Fibroblast of lung (primary cell): ENCODE data around the gene SEPTIN8. TPM values are rescaled to one million over a fixed set of nuclear protein-coding genes. Genes with fewer than 3 reads are reported as not detected.

Source experiments
- DNase-seq, 2 donors: peaks; one replicate each; pipeline versions ENCODE4 v3.0.0 to v3.0.0-alpha.2; 2010; ENCODE audit warnings: low read depth in 2 of 2
- H2AFZ ChIP-seq: 2 replicates; pipeline ENCODE4 v1.5.1; 2012; ENCODE audit warnings: low read length, control low read depth, inconsistent platforms
- H3K27ac ChIP-seq: 2 replicates; pipeline ENCODE4 v1.5.1; 2011; ENCODE audit warnings: low read length, control low read depth; ENCODE audit not compliant: insufficient read depth
- H3K27me3 ChIP-seq: 2 replicates; pipeline ENCODE4 v1.5.1; 2011; ENCODE audit warnings: mild to moderate bottlenecking, low read length; ENCODE audit not compliant: control insufficient read depth, insufficient read depth
- H3K36me3 ChIP-seq: 2 replicates; pipeline ENCODE4 v1.5.1; 2011; ENCODE audit warnings: low read length; ENCODE audit not compliant: control insufficient read depth, insufficient read depth
- H3K4me1 ChIP-seq: 2 replicates; pipeline ENCODE4 v1.5.1; 2011; ENCODE audit warnings: low read length; ENCODE audit not compliant: control insufficient read depth, insufficient read depth; ENCODE audit errors: extremely low read depth
- H3K4me2 ChIP-seq: 2 replicates; pipeline ENCODE4 v1.5.1; 2011; ENCODE audit warnings: low read length, control low read depth; ENCODE audit not compliant: insufficient read depth; ENCODE audit errors: extremely low read depth
- H3K4me3 ChIP-seq, 4 experiments: fragments of 200-600 bp in 1 of 4; sonication (generic) in 1 of 4; replicated peaks in 1 of 4; 2 replicates each; pipeline ENCODE4 v1.5.1; 2011 to 2016; ENCODE audit warnings: low read length in 4 of 4, low read depth in 3 of 4, mild to moderate bottlenecking in 3 of 4, control low read depth in 2 of 4, inconsistent platforms in 1 of 4, mixed read lengths in 1 of 4; ENCODE audit not compliant: insufficient read depth in 1 of 4; ENCODE audit errors: control extremely low read depth in 1 of 4
- H3K79me2 ChIP-seq: 2 replicates; pipeline ENCODE4 v1.5.1; 2012; ENCODE audit warnings: mild to moderate bottlenecking, low read length, inconsistent platforms; ENCODE audit not compliant: control insufficient read depth, insufficient read depth
- H3K9ac ChIP-seq: 2 replicates; pipeline ENCODE4 v1.5.1; 2011; ENCODE audit warnings: mild to moderate bottlenecking, low read length, control low read depth; ENCODE audit not compliant: insufficient read depth
- H3K9me3 ChIP-seq: 2 replicates; pipeline ENCODE4 v1.5.1; 2012; ENCODE audit warnings: low read depth, low read length; ENCODE audit not compliant: control insufficient read depth, insufficient read depth
- H4K20me1 ChIP-seq: 2 replicates; pipeline ENCODE4 v1.5.1; 2011; ENCODE audit warnings: low read length; ENCODE audit not compliant: control insufficient read depth, insufficient read depth; ENCODE audit errors: extremely low read depth
- CTCF ChIP-seq, 2 donors: IDR thresholded peaks in 1 of 2; conservative IDR thresholded peaks in 1 of 2; 1 replicate in 1 of 2; 2 replicates in 1 of 2; pipeline ENCODE4 v1.5.1; 2011 to 2012; ENCODE audit warnings: low read length in 2 of 2, control low read depth in 1 of 2, inconsistent platforms in 1 of 2, low read depth in 1 of 2, mild to moderate bottlenecking in 1 of 2
- EZH2 ChIP-seq: IDR thresholded peaks from 2 replicates; pipeline ENCODE4 v1.5.1; 2012; ENCODE audit warnings: low read length, control low read depth, mild to moderate bottlenecking; ENCODE audit errors: missing control alignments
- polyA plus RNA-seq, 2 donors: library from polyadenylated mRNA; depleted of rRNA in 1 of 2; stranded (reverse) in 1 of 2; unstranded in 1 of 2; fragments of >200 nt; gene quantifications; 2 replicates each; pipeline ENCODE4 v1.2.1, GENCODE V29; 2011 to 2012; ENCODE audit warnings: missing spikeins in 1 of 2
- total RNA-seq: library from RNA; depleted of rRNA; stranded (reverse); fragments of >200 nt; gene quantifications from 2 replicates; pipeline ENCODE4 v1.2.1, GENCODE V29; 2014

SEPTIN8 gene
- total and polyA plus RNA-seq, 2 donors (not counting 1 experiment from before 2014, with no cell fraction given) = 62.1 to 64.2 TPM

GRCh38 chr5:132765311-132766019 is 11.6 kb downstream of the SEPTIN8 start:
- Histone ChIP-seq H3K27me3 (no peaks in the 10 kb centered on the region), H2AFZ (no peak overlapping the region), H3K27ac (no peak overlapping the region), H3K9me3 (no peaks in the 10 kb centered on the region), H3K36me3 (peaks cover 18% of the 10 kb centered on the region), H4K20me1 (no peaks in the 10 kb centered on the region), H3K4me2 (no peak overlapping the region), H3K4me3 (no peak overlapping the region), H3K79me2 (peaks cover 37% of the 10 kb centered on the region), H3K9ac (no peak overlapping the region), H3K4me1 (peaks cover 17% of the 10 kb centered on the region)
- TF ChIP-seq EZH2 = no peak
- TF ChIP-seq CTCF (conservative IDR thresholded peaks at IDR 0.05 in 1 of 2, IDR thresholded peaks at IDR 0.05 in 1 of 2; ENCODE audit: low read depth in 1 of 2, low read length in 2 of 2) = no peak
- DNase-seq = no peak

- DNase-seq = no peak
- H3K27me3 ChIP-seq = no peaks in the 10 kb centered on the region
- H3K4me1 ChIP-seq = peaks cover 17% of the 10 kb centered on the region
- H3K27ac ChIP-seq = no peak overlapping the region
- no peak overlapping the region for H2AFZ ChIP-seq
- no peak overlapping the region for H3K4me2 ChIP-seq
- peaks cover 24% of the 10 kb centered on the region for H3K36me3 ChIP-seq
- H3K9ac ChIP-seq = no peak overlapping the region
- peaks cover 36% of the 10 kb centered on the region for H3K79me2 ChIP-seq
- TF ChIP-seq CTCF (conservative IDR thresholded peaks at IDR 0.05 in 1 of 2, IDR thresholded peaks at IDR 0.05 in 1 of 2; ENCODE audit: low read depth in 1 of 2, low read length in 2 of 2) (no peak), EZH2 (no peak)
- no peak overlapping the region for H3K4me3 ChIP-seq
- no peaks in the 10 kb centered on the region for H4K20me1 ChIP-seq
- no peaks in the 10 kb centered on the region for H3K9me3 ChIP-seq
Measured at GRCh38 chr5:132764671-132765238, 12.3 kb downstream of the SEPTIN8 start.

GRCh38 chr5:132764051-132764450 is 13.0 kb downstream of the SEPTIN8 start:
- no peak overlapping the region for H3K27ac ChIP-seq
- no peak overlapping the region for H2AFZ ChIP-seq
- DNase-seq = no peak
- H4K20me1 ChIP-seq = no peaks in the 10 kb centered on the region
- no peaks in the 10 kb centered on the region for H3K9me3 ChIP-seq
- H3K27me3 ChIP-seq = no peaks in the 10 kb centered on the region
- TF ChIP-seq CTCF (conservative IDR thresholded peaks at IDR 0.05 in 1 of 2, IDR thresholded peaks at IDR 0.05 in 1 of 2; ENCODE audit: low read depth in 1 of 2, low read length in 2 of 2) (no peak), EZH2 (no peak)
- no peak overlapping the region for H3K9ac ChIP-seq
- peaks cover 29% of the 10 kb centered on the region for H3K79me2 ChIP-seq
- peaks cover 27% of the 10 kb centered on the region for H3K36me3 ChIP-seq
- no peak overlapping the region for H3K4me2 ChIP-seq
- peaks cover 17% of the 10 kb centered on the region for H3K4me1 ChIP-seq
- no peak overlapping the region for H3K4me3 ChIP-seq
